K562 (cell line): ENCODE results near the gene MAP4K1. TPM values are rescaled to one million over a fixed set of nuclear protein-coding genes. Genes with fewer than 3 reads are reported as not detected.
A peak's percentile ranks its signal among the peaks of the same experiment; 100 is the strongest.

ENCODE experiments used
- ATF1 ChIP-seq, 2 experiments: fragments of 450-650 bp in 1 of 2; IDR thresholded peaks; 2 replicates each; pipeline ENCODE4 v1.6.1; 2016; ENCODE audit warnings: missing compliant biosample characterization in 1 of 2, missing genetic modification characterization in 1 of 2
- BACH1 ChIP-seq: fragments of 200-800 bp; sonication (Bioruptor generic); IDR thresholded peaks from 2 replicates; pipeline ENCODE4 v1.6.1; 2016; ENCODE audit warnings: missing genetic modification characterization, missing compliant biosample characterization
- CREB1 ChIP-seq, 2 experiments: sonication (generic) in 1 of 2; formaldehyde crosslinking in 1 of 2; IDR thresholded peaks; 2 replicates each; pipeline versions ENCODE4 v1.6.1 to v1.8.0; 2012 to 2022; ENCODE audit warnings: inconsistent platforms in 1 of 2, mild to moderate bottlenecking in 1 of 2, missing genetic modification reagents in 1 of 2, moderate library complexity in 1 of 2
- CREBBP ChIP-seq: IDR thresholded peaks from one replicate; pipeline ENCODE4 v1.6.1; 2012; ENCODE audit warnings: low read depth, mild to moderate bottlenecking, control low read depth, inconsistent platforms, low read length
- EP300 ChIP-seq: IDR thresholded peaks from 2 replicates; pipeline ENCODE4 v1.6.1; 2012; ENCODE audit warnings: low read length, improper control_type of control experiment
- ETS2 ChIP-seq: IDR thresholded peaks from 2 replicates; pipeline ENCODE4 v1.6.1; 2016; ENCODE audit warnings: borderline replicate concordance, missing genetic modification characterization, mild to moderate bottlenecking, moderate library complexity, missing compliant biosample characterization; ENCODE audit not compliant: poor library complexity, severe bottlenecking
- FOXA3 ChIP-seq, 2 experiments: fragments of 450-650 bp in 1 of 2; sonication (generic) in 1 of 2; formaldehyde crosslinking; IDR thresholded peaks in 1 of 2; conservative IDR thresholded peaks in 1 of 2; 2 replicates each; pipeline versions ENCODE4 v1.4.0 to v1.8.0; 2020 to 2022; ENCODE audit warnings: mild to moderate bottlenecking in 2 of 2, missing genetic modification reagents in 1 of 2
- GATA2 ChIP-seq: sonication (generic); formaldehyde crosslinking; IDR thresholded peaks from 2 replicates; pipeline ENCODE4 v1.4.0; 2020; ENCODE audit warnings: mild to moderate bottlenecking, missing genetic modification reagents
- HDAC1 ChIP-seq, 2 experiments: fragments of 450-650 bp; IDR thresholded peaks; 2 replicates each; pipeline ENCODE4 v1.6.1; 2016 to 2017; ENCODE audit warnings: inconsistent platforms in 1 of 2, mild to moderate bottlenecking in 1 of 2, moderate library complexity in 1 of 2
- HDAC8 ChIP-seq: fragments of 450-650 bp; IDR thresholded peaks from 2 replicates; pipeline ENCODE4 v1.6.1; 2016; ENCODE audit warnings: mild to moderate bottlenecking, missing genetic modification characterization, moderate library complexity, missing compliant biosample characterization
- MBD2 ChIP-seq: sonication (generic); IDR thresholded peaks from 2 replicates; pipeline ENCODE4 v1.6.1; 2016; ENCODE audit warnings: low read depth, borderline replicate concordance
- MITF ChIP-seq: IDR thresholded peaks from 2 replicates; pipeline ENCODE4 v1.6.1; 2014; ENCODE audit warnings: antibody characterized with exemption
- NCOR1 ChIP-seq: fragments of 450-650 bp; IDR thresholded peaks from 2 replicates; pipeline ENCODE4 v1.6.1; 2016; ENCODE audit warnings: mild to moderate bottlenecking, moderate library complexity
- TAL1 ChIP-seq: fragments of 450-650 bp; IDR thresholded peaks from 2 replicates; pipeline ENCODE4 v1.6.1; 2016; ENCODE audit warnings: mild to moderate bottlenecking
- TARDBP ChIP-seq: fragments of 450-650 bp; IDR thresholded peaks from 2 replicates; pipeline ENCODE4 v1.6.1; 2016
- TRIM24 ChIP-seq, 2 experiments: fragments of 450-650 bp; IDR thresholded peaks; 2 replicates each; pipeline ENCODE4 v1.6.1; 2016
- ZHX1 ChIP-seq: fragments of 150-350 bp; conservative IDR thresholded peaks from 2 replicates; pipeline ENCODE4 v1.6.1; 2014; ENCODE audit warnings: low read length
- ZNF274 ChIP-seq: IDR thresholded peaks from 2 replicates; pipeline ENCODE4 v1.6.1; 2011; ENCODE audit warnings: low read depth, mild to moderate bottlenecking, low read length, moderate library complexity, borderline replicate concordance
- ZNF561 ChIP-seq: fragments of 450-650 bp; formaldehyde crosslinking; conservative IDR thresholded peaks from 2 replicates; pipeline ENCODE4 v1.4.0; 2020; ENCODE audit warnings: mild to moderate bottlenecking, moderate library complexity
- polyA plus RNA-seq, 8 experiments: library from polyadenylated mRNA; depleted of rRNA in 4 of 8; stranded (reverse) in 5 of 8; unstranded in 3 of 8; fragments of >200 nt; fragmentation: Nextera tagmentation in 2 of 8; fragmentation: Illumina TruSeq in 1 of 8; extraction: Ambion mirVana in 2 of 8; extraction: Trizol in 1 of 8; gene quantifications; 2 replicates each; pipeline versions ENCODE4 v1.2.1 to v1.2.3, GENCODE V29; 2011 to 2014; ENCODE audit warnings: inconsistent platforms in 1 of 8, missing spikeins in 1 of 8
- total RNA-seq, 7 experiments: library from RNA; depleted of rRNA in 6 of 7; stranded (reverse); fragments of >200 nt in 6 of 7; fragmentation: Illumina TruSeq in 2 of 7; extraction: Trizol in 2 of 7; gene quantifications; 2 replicates each; pipeline versions ENCODE4 v1.2.1 to v1.2.3, GENCODE V29; 2011 to 2021; ENCODE audit warnings: low replicate concordance in 1 of 7
- TF ChIP-seq, protein P1 (sequence below), 3 experiments: fragments of 200-800 bp in 1 of 3; sonication (Bioruptor generic) in 1 of 3; sonication (generic) in 1 of 3; formaldehyde crosslinking in 1 of 3; IDR thresholded peaks; 2 replicates each; pipeline versions ENCODE4 v1.6.1 to v1.8.0; 2016 to 2022; ENCODE audit warnings: mild to moderate bottlenecking in 2 of 3, missing compliant biosample characterization in 2 of 3, missing genetic modification characterization in 2 of 3, missing genetic modification reagents in 1 of 3
- TF ChIP-seq, protein P2 (sequence below): fragments of 250-450 bp; sonication (Bioruptor Pico); IDR thresholded peaks from 2 replicates; pipeline ENCODE4 v1.9.0; 2021; ENCODE audit warnings: mild to moderate bottlenecking

MAP4K1 gene
- total and polyA plus RNA-seq, 9 of the 15 experiments (the other 6 are each of a cell fraction or from before 2014, with no cell fraction given), result 0.14 to 3.2 (median 0.73) TPM; not detected in 1

DNA sequence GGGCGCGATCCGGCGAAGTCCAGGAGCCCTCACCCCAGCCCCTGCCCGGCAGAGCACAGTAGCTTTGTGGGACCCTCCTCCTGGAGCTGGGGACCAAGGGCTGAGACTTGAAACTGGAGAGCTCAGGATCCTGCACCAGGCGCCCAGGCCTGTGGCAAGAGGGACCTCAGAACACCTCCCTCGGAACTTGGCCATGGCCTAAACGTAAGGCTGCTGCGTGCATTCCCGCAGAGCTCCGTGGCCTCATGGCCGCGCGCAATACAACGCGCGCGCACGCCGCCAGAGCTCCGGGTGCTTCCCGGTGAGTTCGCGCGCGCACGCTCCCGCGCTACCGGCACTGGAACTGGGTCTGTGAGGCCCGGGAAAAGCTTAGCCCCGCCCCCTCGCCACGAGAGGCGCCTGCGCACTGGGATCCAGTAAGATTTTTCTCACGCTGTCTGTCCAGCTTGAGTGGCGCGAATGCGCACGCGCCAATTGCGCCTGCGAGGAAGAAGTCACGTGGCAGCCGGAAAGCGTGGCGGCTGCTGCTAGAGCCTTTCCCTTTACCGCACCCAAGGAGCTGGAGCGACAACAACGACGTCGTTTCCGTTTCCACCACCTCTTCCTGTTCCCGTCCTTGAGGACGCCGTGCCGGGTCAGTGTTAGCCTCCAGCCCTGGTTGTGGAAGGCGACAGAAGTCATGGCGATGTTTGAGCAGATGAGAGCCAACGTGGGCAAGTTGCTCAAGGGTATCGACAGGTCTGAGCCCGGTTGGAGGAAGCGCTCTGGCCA, 1.0 kb upstream of the MAP4K1 start, which contains the start of gene EIF3K (continued):
- TF ChIP-seq TRIM24 (IDR thresholded peaks at IDR 0.05) (no peak), CREB1 (IDR thresholded peaks at IDR 0.05) (peak; percentile 83), CREB1 (CRISPR knock-in tag; IDR thresholded peaks at IDR 0.05) (peak; percentile 81), ETS2 (tag) (no peak), NCOR1 (no peak), MITF (peak; percentile 74; the same call in 1 of the 2 replicates), BACH1 (no peak), TAL1 (no peak), ATF1 (CRISPR knock-in tag; IDR thresholded peaks at IDR 0.05) (no peak), ATF1 (tag; IDR thresholded peaks at IDR 0.05) (peak; percentile 88), GATA2 (CRISPR knock-in tag) (no peak), HDAC8 (tag) (no peak), ZHX1 (no peak), ZNF274 (no peak), CREBBP (no peak), EP300 (no peak), ZNF561 (CRISPR knock-in tag) (no peak), FOXA3 (CRISPR knock-in tag; conservative IDR thresholded peaks at IDR 0.05 in 1 of 2, IDR thresholded peaks at IDR 0.05 in 1 of 2) (no peak), HDAC1 (IDR thresholded peaks at IDR 0.05) (peak in 1 of 2 experiments; percentile 98; a peak in 2 of 4 replicates), TARDBP (no peak), MBD2 (peak; percentile 51; the same call in 1 of the 2 replicates)
- TF ChIP-seq, protein P1, sequence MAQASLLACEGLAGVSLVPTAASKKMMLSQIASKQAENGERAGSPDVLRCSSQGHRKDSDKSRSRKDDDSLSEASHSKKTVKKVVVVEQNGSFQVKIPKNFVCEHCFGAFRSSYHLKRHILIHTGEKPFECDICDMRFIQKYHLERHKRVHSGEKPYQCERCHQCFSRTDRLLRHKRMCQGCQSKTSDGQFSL (CRISPR knock-in tag; IDR thresholded peaks at IDR 0.05), result no peak
- TF ChIP-seq, protein P1 (tag; IDR thresholded peaks at IDR 0.05), result no peak
- TF ChIP-seq, protein P2, sequence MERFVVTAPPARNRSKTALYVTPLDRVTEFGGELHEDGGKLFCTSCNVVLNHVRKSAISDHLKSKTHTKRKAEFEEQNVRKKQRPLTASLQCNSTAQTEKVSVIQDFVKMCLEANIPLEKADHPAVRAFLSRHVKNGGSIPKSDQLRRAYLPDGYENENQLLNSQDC, result 0 out of 2 replicates have a peak, but pooled peaks have one; percentile 33
